GM12801 (cell line): ENCODE results near the gene PPP1R12C.

Experiments
- CTCF ChIP-seq: IDR thresholded peaks from one replicate; pipeline ENCODE4 v1.5.1; 2011; ENCODE audit warnings: control low read depth; ENCODE audit not compliant: insufficient read length; ENCODE audit errors: extremely low read depth

The PPP1R12C gene

GRCh38 chr19:55067869-55068268, 49.6 kb downstream of the PPP1R12C start:
- no peak for TF ChIP-seq CTCF

DNA sequence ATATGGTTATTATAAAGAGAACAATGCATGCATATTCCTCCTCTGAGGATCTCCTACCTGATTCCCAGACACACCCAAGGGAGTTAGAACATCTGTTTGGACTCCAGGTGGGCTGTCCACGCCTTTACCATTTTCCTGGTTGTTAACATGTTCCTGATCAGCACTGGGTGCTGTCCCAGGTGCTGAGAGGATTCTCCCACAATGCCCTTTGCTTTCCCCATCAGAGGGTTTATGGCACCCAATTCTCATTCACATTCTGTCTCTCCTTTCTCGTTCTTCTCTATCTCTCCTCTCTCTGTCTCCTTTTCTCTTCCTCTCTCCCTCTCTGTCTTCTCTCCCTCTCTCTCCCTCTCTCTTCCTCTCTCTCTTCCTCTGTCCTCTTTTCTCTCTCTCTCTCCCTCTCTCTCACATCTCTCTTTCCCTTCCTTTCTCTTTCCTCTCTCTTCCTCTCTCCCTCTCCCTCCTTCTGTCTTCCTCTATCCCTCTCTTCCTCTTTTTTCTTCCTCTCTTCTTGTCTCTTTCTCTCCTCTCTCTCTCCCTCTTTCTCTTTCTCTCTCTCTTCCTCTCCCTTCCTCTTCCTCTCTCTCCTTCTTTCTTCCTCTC, 51.2 kb downstream of the PPP1R12C start:
- no peak for TF ChIP-seq CTCF

- no peak for TF ChIP-seq CTCF
Observed at GRCh38 chr19:55063492-55063843, 54.0 kb downstream of the PPP1R12C start.

DNA sequence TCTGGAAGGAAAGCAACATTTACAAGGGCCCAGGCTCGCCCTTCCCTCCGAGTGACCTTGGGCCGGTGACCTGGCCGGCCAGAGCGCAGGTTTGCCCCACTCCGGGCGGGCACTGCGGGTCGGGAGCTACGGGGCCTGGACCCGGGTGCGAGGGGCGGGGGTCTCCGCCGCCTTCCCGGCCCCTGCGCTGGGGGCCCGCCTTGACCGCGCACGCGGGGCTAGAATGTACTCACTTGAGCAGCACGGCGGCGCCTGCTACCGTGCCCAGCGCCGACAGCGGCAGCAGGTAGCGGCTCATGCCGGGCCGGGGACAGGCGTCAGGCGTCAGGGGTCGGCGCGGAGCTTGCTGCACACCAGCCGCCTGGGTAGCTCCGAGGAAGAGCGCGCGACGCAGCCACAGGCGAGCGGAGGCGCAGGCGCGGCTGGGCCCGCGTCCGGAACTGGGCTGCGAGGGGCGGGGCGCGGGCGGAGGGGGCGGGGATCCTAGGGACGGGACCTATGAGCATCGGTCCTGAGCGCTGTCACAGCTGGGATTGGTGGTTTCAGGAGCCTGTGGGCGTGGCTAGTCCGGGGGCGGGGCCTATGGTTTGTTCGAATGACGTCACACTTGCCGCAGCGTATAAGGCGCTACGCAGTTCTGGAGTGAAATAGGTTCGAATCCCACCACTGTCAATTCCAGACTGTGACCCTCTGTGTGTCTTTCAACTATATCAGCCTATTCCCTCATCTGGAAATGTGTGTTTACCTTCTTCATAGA, 54.5 kb downstream of the PPP1R12C start, which contains the start of gene RDH13:
TSS of gene RDH13 (minus strand) at position 414 of the 757 bp plus-strand sequence. CDS start at position 298, 116 bp downstream.
- TF ChIP-seq CTCF = no peak

DNA sequence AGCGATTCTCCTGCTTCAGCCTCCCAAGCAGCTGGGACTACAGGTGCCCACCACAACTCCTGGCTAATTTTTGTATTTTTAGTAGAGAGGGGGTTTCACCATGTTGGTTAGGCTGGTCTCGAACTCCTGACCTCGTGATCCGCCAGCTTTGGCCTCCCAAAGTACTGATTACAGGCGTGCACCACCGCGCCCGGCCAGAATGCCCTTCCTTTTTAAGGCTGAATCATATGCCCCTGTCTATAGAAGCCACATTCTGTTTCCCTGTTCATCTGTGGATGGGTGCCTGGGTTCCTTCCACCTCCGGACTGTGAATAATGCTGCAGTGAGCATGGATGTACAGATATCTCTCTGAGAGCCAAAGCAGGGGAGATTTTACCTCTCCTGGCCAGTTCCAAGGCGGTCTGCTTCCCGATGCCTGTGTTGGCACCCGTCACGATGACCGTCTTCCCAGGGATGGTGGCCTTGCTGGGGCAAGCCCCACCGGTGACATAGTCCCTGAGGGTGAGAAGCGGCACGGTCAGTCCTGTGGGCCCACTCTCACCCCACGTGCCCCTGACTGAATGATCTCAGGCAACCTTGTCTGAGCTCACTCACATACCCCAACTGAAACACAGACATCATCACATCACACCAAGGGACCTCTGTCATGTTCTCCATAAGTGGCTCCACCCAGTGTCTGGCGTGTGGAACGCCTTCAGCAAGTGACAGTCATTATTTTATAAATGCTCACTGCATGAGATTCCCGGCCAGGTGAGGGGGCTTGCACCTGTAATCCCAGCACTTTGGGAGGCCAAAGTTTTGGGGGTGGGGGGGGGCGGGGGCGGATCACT, 58.4 kb downstream of the PPP1R12C start:
- TF ChIP-seq CTCF = no peak

- TF ChIP-seq CTCF = no peak
Observed at GRCh38 chr19:55056827-55057226, 60.6 kb downstream of the PPP1R12C start.

DNA sequence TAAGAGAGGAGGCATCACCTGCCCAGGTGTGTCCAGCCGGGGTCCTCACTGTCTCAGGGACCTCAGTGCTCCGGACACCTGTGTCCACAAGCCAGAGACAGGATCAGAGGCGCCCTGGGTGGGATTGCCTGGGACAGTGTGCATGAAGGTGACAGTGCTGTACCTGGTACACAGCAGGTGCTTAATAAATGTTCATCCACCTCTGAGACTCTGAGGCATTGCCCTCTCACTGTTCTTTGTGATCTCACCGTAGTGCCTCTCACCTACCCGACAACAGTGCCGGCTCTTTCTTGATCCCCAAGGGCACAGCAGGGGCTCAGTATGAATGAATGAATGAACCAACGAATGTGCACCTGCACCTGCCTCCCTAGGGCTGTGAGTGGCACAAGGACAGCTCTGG, 63.7 kb downstream of the PPP1R12C start:
- TF ChIP-seq CTCF = no peak
